Measurements from ENCODE around the gene ANXA4. TPM values are rescaled to one million over a fixed set of nuclear protein-coding genes. Genes with fewer than 3 reads are reported as not detected.
A peak's percentile ranks its signal among the peaks of the same experiment; 100 is the strongest.
"Not testable (repeated sequence)": the region's sequence is repeated elsewhere in the genome, so short reads cannot be mapped to it uniquely, and the experiment has no call there.

The ANXA4 gene
- total RNA-seq, 2 donors from 2014 or later: 62.8 to 67.8 TPM

DNA sequence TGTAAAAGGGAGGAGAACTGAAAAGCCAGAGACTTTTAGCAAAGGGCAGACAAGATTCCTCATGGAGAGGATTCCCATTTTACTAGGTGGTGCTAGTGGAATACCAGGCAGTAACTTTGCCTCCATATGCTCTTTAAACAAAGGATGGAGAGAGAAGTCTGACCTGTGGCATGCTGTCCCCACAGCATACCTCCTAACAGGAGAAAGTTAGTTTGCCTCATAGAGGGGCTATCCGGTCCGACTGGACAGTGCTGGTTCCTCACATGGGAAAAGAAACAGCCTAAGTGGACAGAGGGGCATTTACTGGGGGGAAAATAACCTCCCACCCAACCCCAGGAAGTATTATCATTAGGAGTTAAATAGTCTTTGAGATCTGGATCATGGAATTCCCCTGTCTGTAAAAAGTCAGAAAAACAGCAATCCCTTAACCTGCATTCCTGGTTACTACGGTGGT is 55.9 kb downstream of the ANXA4 start:
- ATAC-seq (ENCODE audit: insufficient number of reproducible peaks, low FRiP score, low read depth) (no peak), DNase-seq (ENCODE audit: low spot score) (no peak)
- Histone ChIP-seq H3K27ac (peak overlapping the region; percentile 52 to 68), H3K9me3 (no peaks in the 10 kb centered on the region), H3K36me3 (no peaks in the 10 kb centered on the region), H3K4me3 (peak overlapping the region; percentile 68), H3K27me3 (replicated peaks; ENCODE audit: insufficient read depth) (no peaks in the 10 kb centered on the region), H3K4me1 (ENCODE audit: control insufficient read depth in 1 of 2, low read depth in 2 of 2) (peaks cover 7 to 29% of the 10 kb centered on the region in 2 donors)
- TF ChIP-seq, protein P1, sequence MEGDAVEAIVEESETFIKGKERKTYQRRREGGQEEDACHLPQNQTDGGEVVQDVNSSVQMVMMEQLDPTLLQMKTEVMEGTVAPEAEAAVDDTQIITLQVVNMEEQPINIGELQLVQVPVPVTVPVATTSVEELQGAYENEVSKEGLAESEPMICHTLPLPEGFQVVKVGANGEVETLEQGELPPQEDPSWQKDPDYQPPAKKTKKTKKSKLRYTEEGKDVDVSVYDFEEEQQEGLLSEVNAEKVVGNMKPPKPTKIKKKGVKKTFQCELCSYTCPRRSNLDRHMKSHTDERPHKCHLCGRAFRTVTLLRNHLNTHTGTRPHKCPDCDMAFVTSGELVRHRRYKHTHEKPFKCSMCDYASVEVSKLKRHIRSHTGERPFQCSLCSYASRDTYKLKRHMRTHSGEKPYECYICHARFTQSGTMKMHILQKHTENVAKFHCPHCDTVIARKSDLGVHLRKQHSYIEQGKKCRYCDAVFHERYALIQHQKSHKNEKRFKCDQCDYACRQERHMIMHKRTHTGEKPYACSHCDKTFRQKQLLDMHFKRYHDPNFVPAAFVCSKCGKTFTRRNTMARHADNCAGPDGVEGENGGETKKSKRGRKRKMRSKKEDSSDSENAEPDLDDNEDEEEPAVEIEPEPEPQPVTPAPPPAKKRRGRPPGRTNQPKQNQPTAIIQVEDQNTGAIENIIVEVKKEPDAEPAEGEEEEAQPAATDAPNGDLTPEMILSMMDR (IDR thresholded peaks at IDR 0.05): no peak

DNA sequence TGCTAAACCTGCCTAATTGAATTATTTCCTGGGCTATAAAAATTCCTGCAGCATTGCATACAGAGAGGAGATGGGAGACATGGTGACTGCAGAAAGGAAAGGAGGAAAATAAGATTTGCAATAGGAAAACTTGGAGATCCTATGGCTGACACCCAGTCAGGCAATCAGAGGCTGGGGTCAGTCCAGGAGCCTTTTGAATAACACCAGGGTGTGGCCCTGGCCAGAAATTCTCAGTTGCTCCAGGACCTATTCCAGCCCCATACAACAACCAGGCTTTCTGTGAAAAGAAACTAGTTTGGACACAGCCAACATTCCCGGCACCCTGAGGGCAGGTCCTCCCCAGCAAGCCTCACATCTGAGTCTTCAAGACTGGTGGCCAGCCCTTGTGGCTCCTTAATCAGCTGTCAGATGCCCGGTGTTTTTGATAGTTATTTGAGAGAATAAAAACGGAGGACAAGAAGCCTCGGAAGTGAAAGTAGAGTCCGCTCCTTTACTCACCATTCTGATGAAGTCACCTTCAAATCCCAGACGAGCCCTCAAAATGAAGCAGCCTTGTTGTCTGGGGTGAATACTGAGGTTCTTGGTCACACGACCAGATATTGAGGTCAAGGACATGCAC is 56.5 kb downstream of the ANXA4 start:
- no peak for DNase-seq (ENCODE audit: low spot score)
- no peaks in the 10 kb centered on the region for H3K36me3 ChIP-seq

DNA sequence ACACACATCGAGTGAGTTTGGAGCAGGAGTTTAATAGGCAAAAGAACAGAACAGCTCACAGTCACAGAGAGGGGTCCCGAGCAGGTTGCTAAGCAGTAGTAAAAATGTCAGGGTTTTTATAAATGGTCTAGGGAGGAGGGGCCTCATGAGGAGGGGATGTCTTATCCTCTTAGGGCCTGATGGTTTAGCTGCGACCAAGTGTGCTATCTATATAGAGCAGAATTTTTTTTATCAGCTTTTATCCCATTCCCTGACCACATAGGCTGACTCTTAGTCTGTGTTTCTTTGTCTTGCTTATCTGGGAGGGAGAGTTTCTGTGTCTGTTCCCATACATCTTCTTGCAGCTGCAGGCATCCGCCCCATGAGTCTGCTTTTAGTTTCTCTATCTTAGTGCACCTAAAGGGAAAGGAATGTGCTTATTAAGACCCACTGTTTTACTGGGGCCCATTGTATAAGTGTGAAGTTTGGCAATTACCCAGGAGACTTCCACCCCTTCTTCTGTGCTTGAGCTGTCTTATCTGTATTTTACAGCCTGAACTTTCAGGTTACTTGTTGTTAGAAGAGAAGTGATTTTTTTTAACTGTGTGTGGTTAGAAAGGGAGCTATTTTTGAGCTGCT is 57.1 kb downstream of the ANXA4 start:
- Histone ChIP-seq H3K4me1 (ENCODE audit: control insufficient read depth in 1 of 2, low read depth in 2 of 2) (peaks cover 7 to 29% of the 10 kb centered on the region in 2 donors), H3K36me3 (no peaks in the 10 kb centered on the region), H3K27ac (peak overlapping the region; percentile 52 to 68), H3K4me3 (peak overlapping the region; percentile 68), H3K27me3 (replicated peaks; ENCODE audit: insufficient read depth) (no peaks in the 10 kb centered on the region), H3K9me3 (no peaks in the 10 kb centered on the region)
- ATAC-seq (ENCODE audit: insufficient number of reproducible peaks, low FRiP score, low read depth) (no peak), DNase-seq (ENCODE audit: low spot score) (no peak)
- TF ChIP-seq, protein P1 (IDR thresholded peaks at IDR 0.05): no peak

More for the DNA sequence above, 56.5 kb downstream of the ANXA4 start:
- H3K4me1 ChIP-seq (ENCODE audit: control insufficient read depth in 1 of 2, low read depth in 2 of 2): peaks cover 7 to 29% of the 10 kb centered on the region in 2 donors
- ATAC-seq (ENCODE audit: insufficient number of reproducible peaks, low FRiP score, low read depth): no peak
- H3K27me3 ChIP-seq (replicated peaks; ENCODE audit: insufficient read depth): no peaks in the 10 kb centered on the region
- TF ChIP-seq, protein P1 (IDR thresholded peaks at IDR 0.05): no peak
- H3K27ac ChIP-seq: peak overlapping the region; percentile 52 to 68
- no peaks in the 10 kb centered on the region for H3K9me3 ChIP-seq
- peak overlapping the region; percentile 68 for H3K4me3 ChIP-seq

DNA sequence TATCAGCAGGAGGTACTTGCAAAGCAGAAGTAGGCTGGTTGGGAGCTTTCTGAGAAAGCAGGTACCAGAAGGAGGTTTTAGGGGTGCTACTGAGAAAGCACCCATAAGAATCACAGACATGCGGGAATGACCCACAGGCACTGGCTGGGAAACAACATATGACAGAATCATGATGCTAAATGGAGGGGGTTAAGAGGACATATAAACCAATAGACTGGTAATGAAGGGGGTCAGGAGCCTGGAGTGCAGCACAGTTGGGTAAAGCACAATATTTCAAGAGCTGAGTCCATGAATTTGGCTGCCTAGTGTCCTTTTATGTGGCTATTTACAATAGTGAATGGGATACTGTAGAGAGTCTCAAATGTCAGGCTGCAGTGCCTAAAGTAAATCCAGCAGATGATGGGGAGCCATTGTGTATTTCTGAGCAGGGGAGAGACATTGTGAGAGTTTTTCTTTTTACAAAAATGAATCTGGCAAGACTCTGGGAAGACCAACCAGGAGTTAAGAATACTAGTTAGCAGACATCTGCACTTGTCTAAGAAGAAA is 59.9 kb downstream of the ANXA4 start:
- DNase-seq (ENCODE audit: low spot score): no peak
- TF ChIP-seq, protein P1 (IDR thresholded peaks at IDR 0.05): no peak
- Histone ChIP-seq H3K4me1 (ENCODE audit: control insufficient read depth in 1 of 2, low read depth in 2 of 2) (peaks cover 7 to 27% of the 10 kb centered on the region in 2 donors), H3K27ac (no peak overlapping the region), H3K27me3 (replicated peaks; ENCODE audit: insufficient read depth) (no peaks in the 10 kb centered on the region), H3K36me3 (peaks cover 15% of the 10 kb centered on the region), H3K4me3 (no peak overlapping the region), H3K9me3 (no peaks in the 10 kb centered on the region)
- no peak for ATAC-seq (ENCODE audit: insufficient number of reproducible peaks, low FRiP score, low read depth)

DNA sequence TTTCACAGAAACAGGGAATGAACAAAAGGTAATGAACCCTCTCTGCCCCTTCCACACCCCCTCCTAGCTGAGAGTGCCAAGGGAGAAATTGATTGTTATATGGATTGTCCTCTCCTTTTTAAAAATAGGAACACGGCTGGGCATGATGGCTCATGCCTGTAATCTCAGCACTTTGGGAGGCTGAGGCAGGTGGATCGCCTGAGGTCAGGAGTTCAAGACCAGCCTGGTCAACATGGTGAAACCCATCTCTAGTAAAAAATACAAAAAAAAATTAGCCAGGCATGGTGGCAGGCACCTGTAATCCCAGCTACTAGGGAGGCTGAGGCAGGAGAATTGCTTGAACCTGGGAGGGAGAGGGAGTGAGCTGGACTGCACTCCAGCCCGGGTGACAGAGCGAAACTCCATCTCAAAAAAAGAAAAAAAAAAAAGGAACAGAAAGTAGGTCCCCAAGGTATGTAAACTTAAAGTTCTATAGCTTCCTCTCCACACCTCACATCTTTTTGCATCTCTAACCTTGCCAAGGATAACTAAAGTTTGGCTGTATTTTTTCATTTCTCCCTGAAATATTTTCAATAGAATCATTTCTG is 60.9 kb downstream of the ANXA4 start:
- not testable (repeated sequence) for H3K27me3 ChIP-seq (replicated peaks; ENCODE audit: insufficient read depth); H3K4me3 ChIP-seq; H3K9me3 ChIP-seq; H3K27ac ChIP-seq; DNase-seq (ENCODE audit: low spot score); ATAC-seq (ENCODE audit: insufficient number of reproducible peaks, low FRiP score, low read depth)
- H3K4me1 ChIP-seq (ENCODE audit: control insufficient read depth in 1 of 2, low read depth in 2 of 2): peaks cover 6 to 16% of the 10 kb centered on the region in 2 donors
- H3K36me3 ChIP-seq: peaks cover 15% of the 10 kb centered on the region

Measured in thoracic aorta (tissue), 2 donors.